K562 (cell line): ENCODE results near the gene SLC22A3. TPM values are rescaled to one million over a fixed set of nuclear protein-coding genes. Genes with fewer than 3 reads are reported as not detected.

Experiments
- ATAC-seq: fragments of 200-7000 bp; cut with Tn5 transposase; 3 replicates; pipeline ENCODE4 v1.9.1; 2020; ENCODE audit warnings: moderate library complexity
- BruUV-seq: library from RNA; stranded (reverse); fragments of 400-500 nt; replicated peaks from 2 replicates; lab custom pipeline; 2021; lab: Mats Ljungman, UMichigan
- CTCF ChIA-PET: fragments of 300-600 bp; formaldehyde crosslinking; extraction: SDS; loops from one replicate; lab custom pipeline; 2021; ENCODE audit warnings: low intra/inter-chr PET ratio; lab: Yijun Ruan, JAX
- POLR2A ChIA-PET: fragments of 300-600, 350-650 bp; sonication (Branson Sonifier 250); formaldehyde crosslinking; extraction: SDS; loops from one replicate; lab custom pipeline; 2021; ENCODE audit warnings: antibody characterized with exemption, inconsistent platforms; lab: Yijun Ruan, JAX
- DNase-seq, 4 experiments: peaks; one replicate each; pipeline versions ENCODE4 v3.0.0 to v3.0.0-alpha.2; 2011 to 2018; ENCODE audit warnings: low spot score in 3 of 4, mixed read lengths in 3 of 4; ENCODE audit errors: extremely low read depth in 1 of 4
- FAIRE-seq: peaks from 2 replicates; lab custom pipeline; 2011; peaks lifted over from hg19 to GRCh38; lab: Jason Lieb, UNC
- H2AFZ ChIP-seq: 2 replicates; pipeline ENCODE4 v1.6.0; 2011; ENCODE audit warnings: low read depth, low read length, control low read depth, inconsistent platforms
- H3K27ac ChIP-seq: fragments of 200-600 bp; 3 replicates; pipeline ENCODE4 v1.8.0; 2011; ENCODE audit warnings: low read depth, mild to moderate bottlenecking, control low read depth, inconsistent platforms, low read length, moderate library complexity, mixed read lengths; ENCODE audit errors: extremely low read depth
- H3K27me3 ChIP-seq, 2 experiments: fragments of 300-600 bp in 1 of 2; 2 replicates in 1 of 2; 3 replicates in 1 of 2; pipeline versions ENCODE4 v1.6.0 to v1.8.0; 2011; ENCODE audit warnings: inconsistent platforms in 2 of 2, low read length in 2 of 2, mild to moderate bottlenecking in 1 of 2, mixed read lengths in 1 of 2, moderate library complexity in 1 of 2; ENCODE audit not compliant: control insufficient read depth in 2 of 2, insufficient read depth in 2 of 2
- H3K36me3 ChIP-seq: fragments of 300-600 bp; 3 replicates; pipeline ENCODE4 v1.8.0; 2011; ENCODE audit warnings: mild to moderate bottlenecking, low read length, inconsistent platforms; ENCODE audit not compliant: control insufficient read depth, insufficient read depth
- H3K4me1 ChIP-seq, 2 experiments: fragments of 200-600 bp in 1 of 2; replicated peaks in 1 of 2; 2 replicates in 1 of 2; 3 replicates in 1 of 2; pipeline versions ENCODE4 v1.5.1 to v1.8.0; 2011; ENCODE audit warnings: inconsistent platforms in 2 of 2, low read length in 2 of 2, mild to moderate bottlenecking in 1 of 2, mixed read lengths in 1 of 2, moderate library complexity in 1 of 2; ENCODE audit not compliant: control insufficient read depth in 2 of 2, insufficient read depth in 2 of 2
- H3K4me2 ChIP-seq: 2 replicates; pipeline ENCODE4 v1.6.1; 2011; ENCODE audit warnings: low read length, control low read depth, inconsistent platforms, mixed read lengths; ENCODE audit not compliant: insufficient read depth
- H3K4me3 ChIP-seq: fragments of 200-600 bp; sonication (generic), shearing (Covaris generic); 2 replicates; pipeline ENCODE4 v1.5.1; 2016; ENCODE audit warnings: control low read depth, inconsistent platforms
- H3K79me2 ChIP-seq: fragments of 200-600 bp; 3 replicates; pipeline ENCODE4 v1.8.0; 2011; ENCODE audit warnings: low read length, inconsistent platforms; ENCODE audit not compliant: control insufficient read depth, insufficient read depth
- H3K9ac ChIP-seq, 2 experiments: 2 replicates each; pipeline versions ENCODE4 v1.6.0 to v1.6.1; 2011; ENCODE audit warnings: low read depth in 2 of 2, low read length in 2 of 2, control low read depth in 1 of 2, inconsistent platforms in 1 of 2, mild to moderate bottlenecking in 1 of 2, mixed read lengths in 1 of 2; ENCODE audit not compliant: insufficient read depth in 1 of 2
- H3K9me1 ChIP-seq: one replicate; pipeline ENCODE4 v1.6.0; 2011; ENCODE audit warnings: inconsistent platforms, mild to moderate bottlenecking, low read length, moderate library complexity; ENCODE audit not compliant: control insufficient read depth, insufficient read depth
- H3K9me3 ChIP-seq: replicated peaks from 2 replicates; pipeline ENCODE4 v1.5.1; 2011; ENCODE audit warnings: low read depth, low read length, inconsistent platforms; ENCODE audit not compliant: control insufficient read depth, insufficient read depth
- H4K20me1 ChIP-seq: replicated peaks from 2 replicates; pipeline ENCODE4 v1.6.1; 2011; ENCODE audit warnings: low read length, inconsistent platforms, mixed read lengths; ENCODE audit not compliant: control insufficient read depth, insufficient read depth
- ARHGAP35 ChIP-seq: fragments of 450-650 bp; IDR thresholded peaks from 2 replicates; pipeline ENCODE4 v1.6.1; 2018; ENCODE audit not compliant: partially characterized antibody
- CBFA2T3 ChIP-seq: fragments of 450-650 bp; IDR thresholded peaks from 2 replicates; pipeline ENCODE4 v1.6.1; 2017
- E2F6 ChIP-seq, 2 experiments: IDR thresholded peaks; 2 replicates each; pipeline ENCODE4 v1.6.1; 2011; ENCODE audit warnings: borderline replicate concordance in 1 of 2, control low read depth in 1 of 2, low read depth in 1 of 2, low read length in 1 of 2, mild to moderate bottlenecking in 1 of 2, mixed read lengths in 1 of 2, moderate library complexity in 1 of 2; ENCODE audit not compliant: insufficient read depth in 1 of 2, insufficient read length in 1 of 2, poor library complexity in 1 of 2, severe bottlenecking in 1 of 2; ENCODE audit errors: extremely low read depth in 1 of 2
- EGR1 ChIP-seq: fragments of 450-650 bp; conservative IDR thresholded peaks from 2 replicates; pipeline ENCODE4 v1.6.1; 2017; ENCODE audit warnings: mild to moderate bottlenecking
- LCOR ChIP-seq: sonication (generic); formaldehyde crosslinking; IDR thresholded peaks from 2 replicates; pipeline ENCODE4 v1.8.0; 2022; ENCODE audit warnings: mild to moderate bottlenecking, missing genetic modification reagents
- MXI1 ChIP-seq: IDR thresholded peaks from 2 replicates; pipeline ENCODE4 v1.6.1; 2011; ENCODE audit warnings: low read depth, mild to moderate bottlenecking, improper control_type of control experiment, low read length
- RFX7 ChIP-seq: fragments of 250-450 bp; sonication (Bioruptor Pico); IDR thresholded peaks from 2 replicates; pipeline ENCODE4 v1.5.1; 2021; ENCODE audit warnings: mild to moderate bottlenecking
- SIX5 ChIP-seq, 2 experiments: IDR thresholded peaks; 2 replicates each; pipeline ENCODE4 v1.6.1; 2011; ENCODE audit warnings: low read length in 2 of 2, borderline replicate concordance in 1 of 2, low read depth in 1 of 2, mild to moderate bottlenecking in 1 of 2, moderate library complexity in 1 of 2; ENCODE audit not compliant: insufficient read depth in 1 of 2
- ZNF592 ChIP-seq: fragments of 450-650 bp; IDR thresholded peaks from 2 replicates; pipeline ENCODE4 v1.6.1; 2017; ENCODE audit warnings: antibody characterized with exemption, mild to moderate bottlenecking
- WGBS: fragments of 100-300 bp; shearing (Covaris generic); methylation state at CpG from one replicate; pipeline ENCODE4 v1.1.6; 2016; ENCODE audit warnings: low coverage, mixed read lengths; ENCODE audit not compliant: insufficient coverage; ENCODE audit errors: missing lambda C conversion rate; 5-methylcytosine and 5-hydroxymethylcytosine counted together
- in situ Hi-C: fragments of 300-500 bp; cut with MboI; formaldehyde crosslinking; loops from 4 replicates; pipeline ENCODE4 v1.15.0; 2018; ENCODE audit warnings: inconsistent platforms, mixed read lengths
- intact Hi-C: fragments of 100-400 bp; cut with micrococcal nuclease; formaldehyde crosslinking; loops from 2 replicates; pipeline ENCODE4 v1.14.2; 2022
- polyA plus RNA-seq, 8 experiments: library from polyadenylated mRNA; depleted of rRNA in 4 of 8; stranded (reverse) in 5 of 8; unstranded in 3 of 8; fragments of >200 nt; fragmentation: Nextera tagmentation in 2 of 8; fragmentation: Illumina TruSeq in 1 of 8; extraction: Ambion mirVana in 2 of 8; extraction: Trizol in 1 of 8; gene quantifications; 2 replicates each; pipeline versions ENCODE4 v1.2.1 to v1.2.3, GENCODE V29; 2011 to 2014; ENCODE audit warnings: inconsistent platforms in 1 of 8, missing spikeins in 1 of 8
- total RNA-seq, 7 experiments: library from RNA; depleted of rRNA in 6 of 7; stranded (reverse); fragments of >200 nt in 6 of 7; fragmentation: Illumina TruSeq in 2 of 7; extraction: Trizol in 2 of 7; gene quantifications; 2 replicates each; pipeline versions ENCODE4 v1.2.1 to v1.2.3, GENCODE V29; 2011 to 2021; ENCODE audit warnings: low replicate concordance in 1 of 7

SLC22A3 gene
- total and polyA plus RNA-seq, 9 of the 15 experiments (the other 6 are each of a cell fraction or from before 2014, with no cell fraction given): not detected

DNA sequence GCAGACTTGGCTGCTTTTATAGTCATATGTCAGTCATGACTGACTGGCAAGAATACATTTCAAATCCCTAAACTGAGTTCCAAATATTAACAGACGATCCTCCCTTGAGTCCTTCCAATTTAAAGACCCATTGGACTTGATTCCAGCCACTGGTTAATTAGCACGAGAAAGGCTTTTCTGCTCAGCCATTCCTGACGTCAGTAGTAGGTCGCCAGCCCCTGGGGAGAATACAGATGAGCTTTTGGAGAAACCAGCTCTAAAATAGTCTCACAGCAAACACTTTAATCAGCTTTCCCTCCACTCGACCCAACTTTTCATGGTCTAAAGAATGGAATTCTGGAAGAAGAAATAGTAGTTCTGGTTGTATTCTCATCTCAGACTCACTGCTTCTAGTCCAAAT, 91.6 kb downstream of the SLC22A3 start:
- CTCF ChIA-PET: no interaction called here
- no peak overlapping the region for H3K4me3 ChIP-seq

More for the DNA sequence above, 91.6 kb downstream of the SLC22A3 start:
- Histone ChIP-seq H4K20me1 (no peaks in the 10 kb centered on the region), H3K27ac (no peak overlapping the region), H3K36me3 (no peaks in the 10 kb centered on the region), H3K4me1 (no peaks in the 10 kb centered on the region), H3K9me3 (no peaks in the 10 kb centered on the region)
- DNase-seq (no peak), ATAC-seq (no peak), FAIRE-seq (no peak)
- TF ChIP-seq CBFA2T3 (no peak), ARHGAP35 (no peak), RFX7 (CRISPR knock-in tag) (no peak), E2F6 (IDR thresholded peaks at IDR 0.05; ENCODE audit: borderline replicate concordance in 1 of 2, extremely low read depth in 1 of 2, insufficient read depth in 1 of 2, insufficient read length in 1 of 2, low read depth in 1 of 2, low read length in 1 of 2, poor library complexity in 1 of 2, severe bottlenecking in 1 of 2) (no peak), MXI1 (no peak), LCOR (CRISPR knock-in tag) (no peak), EGR1 (no peak), ZNF592 (no peak), SIX5 (IDR thresholded peaks at IDR 0.05; ENCODE audit: borderline replicate concordance in 1 of 2, insufficient read depth in 1 of 2, low read depth in 1 of 2, low read length in 2 of 2) (no peak)
- TF ChIP-seq, all 486 proteins: peak for 0
- H3K27me3 ChIP-seq: peaks cover 6 to 23% of the 10 kb centered on the region in 2 experiments; a peak in 3 of 5 replicates
- no peak overlapping the region for H3K4me2 ChIP-seq
- H3K9ac ChIP-seq: no peak overlapping the region
- WGBS: 0% methylated on average over 5 of the region's 5 CpGs
- in situ Hi-C loops (no loop called here), intact Hi-C loops (no loop called here)
- H2AFZ ChIP-seq: no peak overlapping the region
- POLR2A ChIA-PET: no interaction called here
- H3K79me2 ChIP-seq: no peaks in the 10 kb centered on the region
- no peaks in the 10 kb centered on the region for H3K9me1 ChIP-seq
- BruUV-seq: no TSS peak
